Activated naive CD8-positive, alpha-beta T cell treated with anti-CD3 and anti-CD28 coated beads, Interleukin-2, amount 50 U/mL, for 24 hours (primary cell): ENCODE measurements around the gene IRX4.

Source experiments
- ATAC-seq: fragments of 150-1000 bp; cut with Tn5 transposase; one replicate; pipeline ENCODE4 v1.10.0; 2021
- DNase-seq: peaks from one replicate; pipeline ENCODE4 v3.0.0; 2021
- H3K27ac Mint-ChIP-seq: one replicate; pipeline ENCODE4 v1.8.0; 2021; ENCODE audit warnings: mild to moderate bottlenecking, mixed read lengths
- H3K27me3 Mint-ChIP-seq: one replicate; pipeline ENCODE4 v1.8.0; 2021; ENCODE audit warnings: mixed read lengths
- H3K36me3 Mint-ChIP-seq: one replicate; pipeline ENCODE4 v1.8.0; 2021; ENCODE audit warnings: low read depth, mixed read lengths
- H3K4me1 Mint-ChIP-seq: one replicate; pipeline ENCODE4 v1.8.0; 2021; ENCODE audit warnings: mixed read lengths
- H3K4me3 Mint-ChIP-seq: one replicate; pipeline ENCODE4 v1.8.0; 2021; ENCODE audit warnings: mild to moderate bottlenecking, moderate library complexity, mixed read lengths
- H3K9me3 Mint-ChIP-seq: one replicate; pipeline ENCODE4 v1.8.0; 2021; ENCODE audit warnings: mixed read lengths

IRX4 gene

GRCh38 chr5:1868886-1869475 is 13.7 kb downstream of the IRX4 start:
- H3K9me3 Mint-ChIP-seq, result no peaks in the 10 kb centered on the region
- no peak overlapping the region for H3K4me3 Mint-ChIP-seq
- peaks cover 18% of the 10 kb centered on the region for H3K27me3 Mint-ChIP-seq
- ATAC-seq (no peak), DNase-seq (no peak)
- no peaks in the 10 kb centered on the region for H3K4me1 Mint-ChIP-seq
- H3K27ac Mint-ChIP-seq, result no peak overlapping the region
- no peaks in the 10 kb centered on the region for H3K36me3 Mint-ChIP-seq

DNA sequence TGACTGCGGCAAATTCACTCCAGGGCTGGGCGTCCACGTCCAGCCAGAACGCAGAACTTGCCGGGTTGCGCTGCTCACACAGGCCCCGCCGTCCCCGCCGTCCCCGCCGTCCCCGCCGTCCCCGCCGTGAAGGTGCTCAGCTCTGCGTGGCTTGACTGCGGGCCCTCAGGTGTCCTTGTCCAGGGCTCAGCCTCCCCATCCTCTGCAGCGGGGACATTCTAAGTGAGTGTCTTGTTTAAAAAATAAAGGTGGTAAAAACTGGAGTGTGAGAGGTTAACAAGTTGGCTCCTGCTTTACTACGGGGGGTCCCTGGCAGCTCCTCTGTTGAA is 14.9 kb downstream of the IRX4 start:
- DNase-seq (no peak), ATAC-seq (no peak)
- no peak overlapping the region for H3K4me3 Mint-ChIP-seq
- H3K27ac Mint-ChIP-seq, result no peak overlapping the region
- H3K4me1 Mint-ChIP-seq, result no peaks in the 10 kb centered on the region
- H3K9me3 Mint-ChIP-seq, result no peaks in the 10 kb centered on the region
- peaks cover 9% of the 10 kb centered on the region for H3K27me3 Mint-ChIP-seq
- H3K36me3 Mint-ChIP-seq, result no peaks in the 10 kb centered on the region

DNA sequence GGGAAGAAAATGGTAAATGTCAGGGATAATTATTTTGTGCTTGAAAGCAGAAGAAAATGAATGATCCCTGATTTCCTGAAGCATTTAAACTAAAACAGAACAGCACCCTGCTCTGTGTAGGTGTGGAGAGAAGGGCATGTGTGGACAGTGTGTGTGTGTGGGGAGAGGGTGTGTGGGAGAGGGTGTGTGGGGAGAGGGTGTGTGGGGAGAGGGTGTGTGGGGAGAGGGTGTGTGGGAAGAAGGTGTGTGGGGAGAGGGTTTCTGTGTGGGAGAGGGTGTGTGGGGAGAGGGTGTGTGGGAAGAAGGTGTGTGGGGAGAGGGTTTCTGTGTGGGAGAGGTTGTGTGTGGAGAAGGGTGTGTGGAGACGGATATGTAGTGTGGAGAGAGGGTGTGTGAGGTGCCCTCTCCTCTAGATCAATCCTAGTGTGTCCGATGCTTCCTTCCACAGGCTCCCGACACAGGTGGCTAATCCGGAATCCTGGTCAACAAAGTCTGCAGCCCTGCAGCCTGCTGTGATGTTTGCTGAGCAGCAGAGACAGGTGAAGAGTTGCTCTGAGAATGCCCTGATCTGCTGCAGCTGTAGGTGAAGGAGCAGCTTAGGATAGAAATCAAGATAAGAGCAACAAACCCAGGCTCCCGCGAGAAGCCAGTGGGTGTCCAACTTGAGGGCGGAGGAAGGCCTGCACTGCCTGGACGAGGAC is 15.5 kb downstream of the IRX4 start:
- Mint-ChIP-seq H3K36me3 (no peaks in the 10 kb centered on the region), H3K27ac (no peak overlapping the region), H3K9me3 (no peaks in the 10 kb centered on the region), H3K4me3 (no peak overlapping the region), H3K27me3 (peaks cover 6% of the 10 kb centered on the region), H3K4me1 (no peaks in the 10 kb centered on the region)
- ATAC-seq (no peak), DNase-seq (no peak)

- Mint-ChIP-seq H3K4me1 (no peaks in the 10 kb centered on the region), H3K27ac (no peak overlapping the region), H3K36me3 (no peaks in the 10 kb centered on the region), H3K4me3 (no peak overlapping the region), H3K9me3 (no peaks in the 10 kb centered on the region), H3K27me3 (peaks cover 6% of the 10 kb centered on the region)
- DNase-seq (no peak), ATAC-seq (no peak)
Measured at GRCh38 chr5:1865948-1866347, 16.8 kb downstream of the IRX4 start.

- Mint-ChIP-seq H3K27me3 (peaks cover 6% of the 10 kb centered on the region), H3K9me3 (no peaks in the 10 kb centered on the region), H3K4me1 (no peaks in the 10 kb centered on the region), H3K27ac (no peak overlapping the region), H3K36me3 (no peaks in the 10 kb centered on the region), H3K4me3 (no peak overlapping the region)
- DNase-seq, result no peak
- ATAC-seq, result no peak
Measured at GRCh38 chr5:1865486-1865885, 17.2 kb downstream of the IRX4 start.

DNA sequence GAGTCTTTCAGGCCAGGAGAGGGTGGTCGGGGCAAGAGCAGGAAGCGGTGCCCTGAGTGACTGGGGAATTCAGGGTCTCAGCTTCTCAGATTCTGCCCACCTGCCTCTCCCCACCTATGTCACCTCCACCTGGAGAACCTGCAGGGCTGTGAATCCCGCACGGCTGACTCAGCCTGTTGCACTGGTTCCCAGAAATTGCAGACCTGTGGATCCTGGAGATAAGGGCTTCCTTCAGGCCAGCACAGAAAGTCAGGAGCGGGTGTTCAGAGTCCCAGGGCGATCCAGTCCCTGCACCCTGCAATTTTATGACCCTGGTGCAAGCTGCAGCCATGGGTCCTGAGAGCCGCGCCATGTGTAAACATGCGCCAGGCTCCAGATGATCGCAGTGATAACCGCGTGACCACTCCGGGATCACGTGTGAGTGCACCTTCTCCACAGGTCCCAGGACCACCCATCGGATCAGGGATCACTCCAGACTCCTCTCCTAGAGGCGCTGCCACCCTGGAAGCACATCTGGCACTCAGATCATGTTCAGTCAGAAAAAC is 17.8 kb downstream of the IRX4 start:
- Mint-ChIP-seq H3K9me3 (no peaks in the 10 kb centered on the region), H3K4me3 (no peak overlapping the region), H3K27ac (no peak overlapping the region), H3K4me1 (no peaks in the 10 kb centered on the region), H3K36me3 (no peaks in the 10 kb centered on the region), H3K27me3 (peaks cover 6% of the 10 kb centered on the region)
- no peak for ATAC-seq
- no peak for DNase-seq

DNA sequence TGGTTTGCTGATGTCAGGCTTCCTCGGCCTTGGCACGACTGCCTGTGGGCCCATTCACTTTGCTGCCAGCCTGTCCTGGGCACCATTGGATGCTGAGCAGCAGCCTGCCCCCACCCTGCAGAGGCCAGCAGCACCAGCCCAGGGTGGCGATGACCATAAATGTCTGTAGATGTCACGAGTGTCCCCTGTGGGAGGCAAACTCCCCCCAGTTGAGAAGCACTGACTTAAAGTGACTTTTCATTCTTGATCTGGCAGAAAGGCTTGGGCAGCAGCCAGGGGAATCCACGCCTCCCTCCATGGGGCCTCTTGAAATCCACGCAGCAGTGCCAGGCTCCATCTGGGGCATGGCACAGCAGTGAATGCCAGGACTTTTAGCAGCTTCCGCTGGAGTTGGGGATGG is 21.8 kb downstream of the IRX4 start:
- Mint-ChIP-seq H3K27me3 (peaks cover 5% of the 10 kb centered on the region), H3K9me3 (no peaks in the 10 kb centered on the region), H3K36me3 (no peaks in the 10 kb centered on the region), H3K4me3 (no peak overlapping the region), H3K4me1 (no peaks in the 10 kb centered on the region), H3K27ac (no peak overlapping the region)
- ATAC-seq (no peak), DNase-seq (no peak)

DNA sequence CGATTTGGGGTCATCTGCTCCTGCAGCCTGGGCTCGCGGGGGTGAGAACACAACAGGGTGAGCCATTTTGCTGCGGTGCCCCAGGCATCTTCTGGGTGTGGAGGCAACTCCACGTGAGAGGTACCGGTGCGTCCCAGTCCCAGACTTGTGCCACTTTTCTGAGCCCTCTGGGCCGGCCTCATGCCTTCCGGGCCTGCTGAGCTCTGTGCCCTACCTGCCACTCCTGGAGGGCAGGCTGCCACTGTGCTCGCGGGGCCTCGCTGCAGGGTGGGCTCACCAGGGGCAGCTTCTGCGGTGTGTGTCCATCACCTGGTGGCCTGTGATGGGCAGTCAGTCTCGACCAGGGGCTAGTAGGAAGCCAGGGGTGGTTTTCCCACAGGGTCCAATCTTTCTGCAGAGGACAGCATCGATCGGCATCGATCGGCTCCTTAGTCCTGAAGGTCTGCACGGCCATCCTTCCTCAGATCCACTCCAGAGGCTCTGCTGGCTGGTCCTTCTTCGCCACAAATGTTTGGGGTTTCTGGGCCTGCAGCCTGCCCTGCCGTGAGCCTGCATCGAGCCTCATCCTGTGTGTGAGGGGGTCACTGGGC is 22.6 kb downstream of the IRX4 start:
- H3K36me3 Mint-ChIP-seq, result no peaks in the 10 kb centered on the region

GRCh38 chr5:1859099-1859498 is 23.6 kb downstream of the IRX4 start:
- H3K27ac Mint-ChIP-seq, result no peak overlapping the region
- H3K36me3 Mint-ChIP-seq, result no peaks in the 10 kb centered on the region
- no peaks in the 10 kb centered on the region for H3K9me3 Mint-ChIP-seq
- peaks cover 13% of the 10 kb centered on the region for H3K27me3 Mint-ChIP-seq
- no peaks in the 10 kb centered on the region for H3K4me1 Mint-ChIP-seq
- DNase-seq (no peak), ATAC-seq (no peak)
- no peak overlapping the region for H3K4me3 Mint-ChIP-seq

More for the DNA sequence above, 22.6 kb downstream of the IRX4 start:
- H3K27me3 Mint-ChIP-seq, result peaks cover 6% of the 10 kb centered on the region
- DNase-seq (no peak), ATAC-seq (no peak)
- H3K4me3 Mint-ChIP-seq, result no peak overlapping the region
- no peaks in the 10 kb centered on the region for H3K4me1 Mint-ChIP-seq
- H3K27ac Mint-ChIP-seq, result no peak overlapping the region
- no peaks in the 10 kb centered on the region for H3K9me3 Mint-ChIP-seq

- H3K27me3 Mint-ChIP-seq, result peaks cover 19% of the 10 kb centered on the region
- no peaks in the 10 kb centered on the region for H3K9me3 Mint-ChIP-seq
- DNase-seq (no peak), ATAC-seq (no peak)
- no peaks in the 10 kb centered on the region for H3K36me3 Mint-ChIP-seq
- no peak overlapping the region for H3K27ac Mint-ChIP-seq
- no peaks in the 10 kb centered on the region for H3K4me1 Mint-ChIP-seq
- no peak overlapping the region for H3K4me3 Mint-ChIP-seq
Measured at GRCh38 chr5:1858436-1858835, 24.3 kb downstream of the IRX4 start.

DNA sequence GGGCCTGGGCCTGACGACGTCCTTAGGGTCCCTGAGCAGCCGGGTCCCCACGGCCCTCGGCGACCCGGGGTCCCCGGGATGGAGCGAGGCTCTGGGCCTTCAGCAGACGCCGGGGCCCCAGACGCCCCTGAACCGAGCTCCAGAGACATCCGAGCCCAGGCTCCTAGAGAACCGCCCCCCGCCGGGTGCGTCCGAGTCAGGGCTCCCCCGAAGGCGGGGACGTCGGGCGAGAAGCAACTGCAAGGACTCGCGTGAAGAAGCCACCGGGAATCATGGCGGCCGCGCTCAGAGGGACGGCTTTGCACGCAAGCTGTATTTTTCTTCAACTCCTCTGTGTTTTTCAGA is 25.5 kb downstream of the IRX4 start:
- Mint-ChIP-seq H3K36me3 (no peaks in the 10 kb centered on the region), H3K4me3 (no peak overlapping the region), H3K9me3 (no peaks in the 10 kb centered on the region), H3K4me1 (no peaks in the 10 kb centered on the region), H3K27me3 (peaks cover 23% of the 10 kb centered on the region), H3K27ac (no peak overlapping the region)
- DNase-seq (no peak), ATAC-seq (no peak)

DNA sequence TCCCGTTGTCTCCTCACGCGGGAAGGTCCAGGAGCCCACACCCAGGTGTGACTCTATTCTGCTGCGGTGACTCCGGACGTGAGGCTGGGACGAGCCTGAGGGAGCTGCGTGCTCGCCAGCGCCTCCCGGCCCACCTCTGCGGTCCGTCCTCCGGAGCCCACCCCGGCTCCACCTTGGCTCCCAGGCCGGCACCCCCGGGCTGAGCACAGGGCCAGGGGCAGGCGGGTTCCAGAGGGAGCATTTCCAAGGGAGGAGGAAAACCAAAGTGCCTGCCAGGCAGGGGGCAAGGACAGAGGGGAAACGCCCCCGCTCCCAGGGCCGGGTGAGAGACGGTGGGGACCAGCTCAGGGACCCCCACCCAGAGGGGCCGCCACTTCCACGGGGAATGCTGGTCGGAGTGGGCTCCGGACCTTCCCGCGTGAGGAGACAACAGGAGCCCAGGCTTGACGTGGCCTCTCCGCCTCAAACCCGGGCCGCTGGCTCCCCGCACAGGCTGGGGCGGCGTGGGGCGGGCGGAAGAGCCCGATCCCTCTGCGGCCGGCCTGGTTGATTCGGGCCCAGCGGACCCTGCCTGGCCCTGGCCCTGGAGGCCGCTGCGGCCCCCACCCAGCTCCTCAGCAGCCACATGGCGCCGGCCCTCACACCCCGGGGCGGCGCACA is 26.0 kb downstream of the IRX4 start:
- H3K27ac Mint-ChIP-seq, result no peak overlapping the region
- no peak overlapping the region for H3K4me3 Mint-ChIP-seq
- peaks cover 23% of the 10 kb centered on the region for H3K27me3 Mint-ChIP-seq
- no peaks in the 10 kb centered on the region for H3K9me3 Mint-ChIP-seq
- H3K4me1 Mint-ChIP-seq, result no peaks in the 10 kb centered on the region
- DNase-seq (no peak), ATAC-seq (no peak)
- no peaks in the 10 kb centered on the region for H3K36me3 Mint-ChIP-seq

- Mint-ChIP-seq H3K9me3 (no peaks in the 10 kb centered on the region), H3K36me3 (no peaks in the 10 kb centered on the region), H3K4me1 (no peaks in the 10 kb centered on the region), H3K27me3 (peaks cover 29% of the 10 kb centered on the region), H3K27ac (no peak overlapping the region), H3K4me3 (no peak overlapping the region)
- no peak for ATAC-seq
- no peak for DNase-seq
Measured at GRCh38 chr5:1855596-1855995, 27.1 kb downstream of the IRX4 start.

GRCh38 chr5:1855075-1855474 is 27.6 kb downstream of the IRX4 start:
- no peak for DNase-seq
- H3K27me3 Mint-ChIP-seq, result peaks cover 33% of the 10 kb centered on the region
- H3K36me3 Mint-ChIP-seq, result no peaks in the 10 kb centered on the region
- H3K27ac Mint-ChIP-seq, result no peak overlapping the region
- no peak overlapping the region for H3K4me3 Mint-ChIP-seq
- no peaks in the 10 kb centered on the region for H3K9me3 Mint-ChIP-seq
- ATAC-seq, result no peak
- no peaks in the 10 kb centered on the region for H3K4me1 Mint-ChIP-seq

DNA sequence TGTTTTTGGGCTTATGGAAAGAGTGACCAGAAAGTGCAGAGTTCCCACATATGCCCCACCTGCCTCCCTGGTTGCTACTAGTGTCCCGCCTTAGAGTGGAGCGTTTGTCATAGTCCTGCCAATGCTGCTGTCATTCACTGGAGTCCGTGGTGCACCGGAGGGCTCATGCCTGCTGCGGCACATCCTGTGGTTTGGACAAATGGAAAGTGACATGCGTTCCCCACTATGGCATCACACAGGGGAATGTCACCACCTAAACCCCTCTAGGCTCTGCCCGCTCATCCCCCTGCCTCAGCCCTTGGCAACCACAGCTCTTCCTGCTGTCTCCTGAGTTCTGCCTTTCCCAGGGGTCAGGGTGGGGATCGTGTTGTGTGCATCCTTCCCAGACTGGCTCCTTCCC is 29.2 kb downstream of the IRX4 start:
- no peaks in the 10 kb centered on the region for H3K36me3 Mint-ChIP-seq
- H3K9me3 Mint-ChIP-seq, result no peaks in the 10 kb centered on the region
- no peak overlapping the region for H3K27ac Mint-ChIP-seq
- H3K27me3 Mint-ChIP-seq, result peaks cover 33% of the 10 kb centered on the region
- DNase-seq (no peak), ATAC-seq (no peak)
- H3K4me1 Mint-ChIP-seq, result no peaks in the 10 kb centered on the region
- no peak overlapping the region for H3K4me3 Mint-ChIP-seq
